ENCODE data around the gene ZSCAN20.

ZSCAN20 gene

DNA sequence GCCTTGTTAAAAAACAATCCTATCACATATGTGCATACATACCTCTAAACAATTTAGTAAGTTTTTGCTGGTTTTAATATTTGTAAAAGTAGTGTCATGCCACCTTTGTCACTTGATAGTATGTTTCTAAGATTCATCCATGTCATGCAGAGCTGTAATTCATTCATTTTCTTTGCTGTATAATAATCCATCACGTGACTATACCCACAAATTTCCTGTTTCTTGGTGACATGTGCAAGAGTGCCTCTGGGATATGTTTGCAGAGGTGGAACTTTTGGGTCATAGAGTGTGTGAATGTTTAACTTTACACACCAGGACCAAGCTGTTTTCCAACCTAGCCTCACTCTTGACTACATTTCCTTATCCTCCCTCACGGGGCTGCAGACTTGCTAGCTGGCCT, 62.9 kb downstream of the ZSCAN20 start:
- DNase-seq (ENCODE audit: low read depth in 2 of 2), result no peak

- DNase-seq (ENCODE audit: low read depth in 2 of 2), result no peak
Observed at GRCh38 chr1:33537885-33538284, 65.4 kb downstream of the ZSCAN20 start.

- DNase-seq (ENCODE audit: low read depth in 2 of 2), result no peak
Observed at GRCh38 chr1:33541966-33542365, 69.5 kb downstream of the ZSCAN20 start.

Data from activated CD8-positive, alpha-beta memory T cell treated with anti-CD3 and anti-CD28 coated beads for 4 hours (primary cell).